CD4-positive, alpha-beta T cell treated with Interleukin-1 beta for 1 hour (primary cell): ENCODE data around the gene LKAAEAR1.

Experiments
- DNase-seq, 2 donors: peaks; one replicate each; pipeline ENCODE4 v3.0.0-alpha.2; 2020 to 2022

LKAAEAR1 gene

GRCh38 chr20:64049878-64050260, 34.3 kb downstream of the LKAAEAR1 start:
- DNase-seq = no peak

DNA sequence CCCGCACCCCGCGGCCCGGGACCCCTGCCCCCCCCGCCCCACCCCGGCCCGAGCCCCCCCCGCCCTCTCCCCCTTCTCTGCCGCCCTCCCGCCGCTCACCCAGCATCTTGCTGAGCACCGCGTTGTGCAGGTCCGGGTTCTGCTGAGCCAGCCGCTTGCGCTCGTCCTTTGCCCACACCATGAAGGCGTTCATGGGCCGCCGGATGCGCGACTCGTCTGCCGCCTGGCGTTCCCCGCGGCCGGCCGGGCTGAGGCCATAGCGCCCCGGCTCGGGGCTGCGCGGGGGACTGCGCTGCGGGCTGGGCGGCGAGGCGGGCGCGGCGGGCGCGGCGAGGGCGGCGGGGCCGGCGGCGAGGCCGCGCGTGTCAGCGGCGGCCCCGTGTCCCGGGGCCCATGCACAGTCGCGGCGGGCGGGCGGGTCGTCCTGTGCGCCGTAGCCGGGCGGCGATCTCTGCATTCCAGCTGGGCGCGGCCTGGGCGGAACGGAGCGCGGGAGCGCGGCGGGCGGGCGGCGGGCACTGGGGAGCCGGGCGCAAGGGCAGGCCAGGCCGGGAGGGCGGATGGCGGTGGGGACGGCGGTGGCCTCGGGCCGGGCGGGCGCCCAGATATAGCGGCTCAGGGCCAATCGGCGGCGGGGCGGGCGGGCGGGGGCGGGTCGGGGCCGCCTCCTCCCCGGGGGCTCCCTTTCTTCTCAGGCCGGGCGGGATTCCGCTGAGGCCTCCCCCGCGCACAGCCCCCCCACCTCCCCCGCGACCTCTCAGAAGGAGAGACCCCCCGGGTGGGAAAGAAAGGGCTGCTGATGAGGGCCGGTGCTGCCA, 34.9 kb downstream of the LKAAEAR1 start, which contains the start of gene SOX18:
SOX18 (minus strand) TSS at position 580 of the 818 bp plus-strand sequence; CDS start at position 457, 123 bp downstream.
- DNase-seq = peak in 1 of 2 donors; percentile 26

DNA sequence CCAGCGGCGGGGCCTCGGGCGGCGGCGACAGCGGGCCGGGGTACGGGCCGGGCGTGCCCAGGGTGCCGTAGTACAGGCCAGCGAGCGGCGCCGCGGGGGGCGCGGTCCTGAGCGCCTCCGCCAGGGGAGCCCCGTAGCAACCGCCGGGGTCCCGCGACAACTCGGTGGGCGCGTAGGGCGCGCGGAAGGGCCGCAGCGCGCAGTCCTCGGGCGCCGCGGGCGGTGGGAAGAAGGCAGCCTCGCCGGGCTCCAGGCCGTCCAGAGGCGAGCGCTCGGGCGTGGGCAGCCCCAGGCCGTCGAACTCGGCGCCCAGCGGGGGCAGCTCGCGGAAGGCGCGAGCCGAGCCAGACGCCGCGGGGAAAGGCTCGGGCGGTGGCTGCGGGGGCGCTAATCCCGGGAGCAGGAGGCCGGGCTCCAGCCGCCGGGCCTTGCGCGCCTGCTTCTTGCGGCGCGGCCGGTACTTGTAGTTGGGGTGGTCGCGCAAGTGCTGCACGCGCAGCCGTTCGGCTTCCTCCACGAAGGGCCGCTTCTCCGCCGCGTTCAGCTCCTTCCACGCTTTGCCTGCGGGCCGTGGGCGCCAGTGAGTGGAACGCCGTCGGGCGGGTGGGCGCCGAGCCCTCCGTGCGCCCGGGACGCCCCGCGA, 35.7 kb downstream of the LKAAEAR1 start:
- no peak for DNase-seq

- DNase-seq = no peak
Measured at GRCh38 chr20:64047968-64048401, 36.2 kb downstream of the LKAAEAR1 start.

- DNase-seq = no peak
Measured at GRCh38 chr20:64047046-64047389, 37.2 kb downstream of the LKAAEAR1 start.

- DNase-seq = no peak
Measured at GRCh38 chr20:64045346-64046011, 38.7 kb downstream of the LKAAEAR1 start.

DNA sequence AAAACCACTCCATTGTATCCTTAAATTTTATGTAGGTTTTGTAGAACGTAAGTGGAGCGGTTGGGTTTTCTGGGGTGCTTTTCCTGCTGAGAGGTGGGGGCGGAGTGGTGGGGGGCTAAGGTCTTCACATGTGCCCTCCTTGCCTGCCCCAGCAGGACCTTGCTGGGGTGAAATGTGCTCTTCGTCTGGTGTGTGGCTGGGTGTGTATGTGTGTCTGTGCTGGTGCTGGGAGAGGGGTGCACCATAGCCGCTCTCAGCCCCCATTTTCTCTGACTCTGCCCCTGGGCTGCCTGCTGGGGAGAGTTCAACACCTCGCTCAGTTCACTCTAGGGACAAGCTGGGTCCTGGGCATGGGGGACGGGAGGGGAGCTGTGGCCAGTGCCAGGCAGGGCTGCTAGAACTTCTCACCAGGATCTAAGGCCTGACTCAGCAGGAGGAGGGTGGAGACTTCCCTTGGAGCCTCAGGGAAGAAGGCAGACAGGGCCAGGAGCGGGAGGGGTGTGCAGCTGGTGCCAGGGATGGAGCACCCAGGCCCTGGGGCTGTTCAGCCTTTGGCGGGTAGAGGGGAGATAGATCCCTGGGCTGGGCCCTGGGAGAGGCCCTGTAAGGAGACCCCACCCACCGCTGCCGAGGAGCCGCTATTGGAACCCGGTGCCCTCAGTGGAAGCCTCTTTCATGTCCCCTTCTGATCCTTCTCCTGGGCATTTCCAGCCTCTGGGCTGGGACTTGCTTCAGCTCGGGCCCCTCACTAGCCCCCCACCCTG, 39.5 kb downstream of the LKAAEAR1 start:
- DNase-seq = no peak

GRCh38 chr20:64043768-64044167, 40.4 kb downstream of the LKAAEAR1 start:
- DNase-seq = no peak

- no peak for DNase-seq
Measured at GRCh38 chr20:64042054-64042781, 42.0 kb downstream of the LKAAEAR1 start.

GRCh38 chr20:64041781-64042053, 42.5 kb downstream of the LKAAEAR1 start:
- DNase-seq = no peak

GRCh38 chr20:64041040-64041780, 43.0 kb downstream of the LKAAEAR1 start:
- DNase-seq = no peak

GRCh38 chr20:64040231-64041039, 43.8 kb downstream of the LKAAEAR1 start:
- no peak for DNase-seq

GRCh38 chr20:64039293-64040160, 44.7 kb downstream of the LKAAEAR1 start:
- DNase-seq = no peak

DNA sequence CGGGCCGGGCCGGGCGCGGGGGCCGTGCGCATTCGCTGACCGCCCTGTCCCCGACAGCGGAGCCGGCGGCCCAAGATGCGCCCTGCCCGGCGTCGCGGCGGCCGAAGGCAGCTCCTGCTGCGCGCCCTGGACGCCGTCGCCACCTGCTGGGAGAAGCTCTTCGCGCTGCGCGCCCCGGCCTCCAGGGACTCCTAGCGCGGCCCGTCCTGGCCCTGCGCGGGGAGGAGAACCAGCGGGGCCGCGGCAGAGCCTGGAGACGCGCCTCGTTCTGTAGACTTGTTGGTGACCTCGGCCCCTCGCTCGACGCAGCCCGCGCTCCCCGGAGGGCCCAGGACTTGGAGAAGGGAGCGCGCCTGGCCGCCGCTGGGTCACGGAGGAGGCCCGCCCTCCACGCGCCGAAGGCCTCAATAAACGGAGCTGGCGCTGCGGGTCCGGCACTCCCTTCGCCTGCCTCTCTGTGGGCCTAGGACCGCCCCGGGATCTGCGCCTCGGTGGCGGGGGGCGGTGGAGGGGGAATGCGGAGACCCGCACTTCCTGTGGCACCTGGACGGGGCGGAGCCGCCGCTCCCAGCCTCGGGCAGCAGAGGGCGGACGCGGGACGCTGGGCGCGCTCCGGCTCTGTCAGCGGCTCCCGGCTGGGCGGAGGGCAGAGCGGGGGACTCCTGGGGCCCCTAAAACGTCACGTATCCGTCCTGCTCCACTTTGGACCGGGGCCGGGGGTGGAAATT, 45.5 kb downstream of the LKAAEAR1 start:
- peak; percentile 75 to 79 for DNase-seq

- DNase-seq = no peak
Measured at GRCh38 chr20:64038224-64038564, 46.0 kb downstream of the LKAAEAR1 start.

GRCh38 chr20:64037498-64038213, 46.5 kb downstream of the LKAAEAR1 start:
- no peak for DNase-seq

DNA sequence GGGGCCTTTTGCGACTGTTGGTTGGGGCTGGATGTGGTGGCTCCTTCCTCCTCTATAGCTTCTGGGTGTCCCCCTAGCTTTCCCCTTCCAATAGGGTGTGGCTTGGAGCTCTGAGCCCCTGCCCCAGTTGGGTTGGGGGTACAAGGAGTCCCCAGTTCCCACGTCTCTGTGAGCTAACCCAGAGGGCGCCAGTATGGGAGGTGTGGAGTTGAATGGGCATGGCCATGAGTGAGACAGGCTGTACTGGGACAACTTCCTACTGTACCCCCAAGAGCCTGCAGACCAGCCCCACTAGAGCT, 47.0 kb downstream of the LKAAEAR1 start:
- no peak for DNase-seq

DNA sequence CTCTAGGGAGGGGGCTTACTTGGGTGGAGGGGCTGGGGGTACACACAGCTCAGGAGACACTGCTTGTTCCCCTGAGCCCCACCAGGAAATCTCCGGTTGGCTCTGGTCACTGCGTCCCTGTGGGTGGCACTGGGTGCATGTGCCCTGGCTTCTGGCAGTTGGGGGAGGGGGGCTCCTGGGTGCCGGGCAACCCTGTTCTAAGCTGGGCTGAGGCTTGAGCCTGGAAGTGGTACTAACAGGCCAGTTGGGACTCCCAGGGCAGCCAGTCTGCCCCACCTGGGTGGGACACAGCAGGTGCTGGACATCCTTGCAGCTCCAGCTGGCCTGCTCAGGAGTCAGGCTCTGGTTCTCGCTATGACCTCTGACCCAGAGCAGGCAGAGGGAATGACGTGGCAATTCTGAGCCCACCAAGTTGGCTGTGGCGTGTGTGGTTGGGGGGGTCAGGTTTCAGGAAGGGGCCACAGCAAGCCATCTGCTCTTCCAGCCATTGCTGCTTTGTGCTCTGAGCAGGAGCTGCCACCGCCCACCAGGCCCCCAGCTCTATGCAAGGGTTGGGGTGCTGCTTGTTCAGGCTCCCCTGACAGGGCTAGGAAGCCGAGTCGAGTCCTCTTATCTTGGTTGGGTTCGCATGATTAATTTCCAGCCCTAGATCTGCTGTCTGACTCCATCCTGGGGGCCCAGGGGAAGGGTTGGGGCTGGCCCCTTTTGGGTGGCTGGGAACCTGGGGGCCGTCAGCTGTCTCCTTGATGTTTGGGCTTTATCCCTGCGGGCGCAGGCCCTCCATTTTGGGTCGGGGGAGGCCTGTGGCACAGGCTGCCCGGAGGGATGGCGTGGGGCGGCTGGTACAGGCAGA, 47.6 kb downstream of the LKAAEAR1 start:
- DNase-seq = no peak
